Endothelial cell of umbilical vein (primary cell): Measurements from ENCODE around the gene CRIM1.

Experiments used
- CTCF ChIP-seq, 2 donors: IDR thresholded peaks; 1 replicate in 1 of 2; 2 replicates in 1 of 2; pipeline ENCODE4 v1.5.1; 2011; ENCODE audit warnings: low read length in 2 of 2, mild to moderate bottlenecking in 2 of 2, moderate library complexity in 2 of 2, control low read depth in 1 of 2, inconsistent platforms in 1 of 2, low read depth in 1 of 2; ENCODE audit not compliant: insufficient read depth in 1 of 2; ENCODE audit errors: extremely low read depth in 1 of 2
- EZH2 ChIP-seq: IDR thresholded peaks from 2 replicates; pipeline ENCODE4 v1.6.1; 2012; ENCODE audit warnings: borderline replicate concordance, low read depth, mild to moderate bottlenecking, moderate library complexity, low read length, inconsistent platforms; ENCODE audit not compliant: severe bottlenecking
- FOS ChIP-seq: IDR thresholded peaks from 2 replicates; pipeline ENCODE4 v1.6.1; 2011; ENCODE audit warnings: mild to moderate bottlenecking, low read length, moderate library complexity, borderline replicate concordance; ENCODE audit not compliant: insufficient read depth
- GATA2 ChIP-seq: IDR thresholded peaks from 2 replicates; pipeline ENCODE4 v1.7.0; 2011; ENCODE audit warnings: low read depth, mild to moderate bottlenecking, moderate library complexity, mixed read lengths, low read length; ENCODE audit not compliant: insufficient read length, insufficient read depth
- MAX ChIP-seq: IDR thresholded peaks from 2 replicates; pipeline ENCODE4 v1.6.1; 2011; ENCODE audit not compliant: insufficient read depth, insufficient read length
- MYC ChIP-seq: IDR thresholded peaks from one replicate; pipeline ENCODE4 v1.6.1; 2011; ENCODE audit warnings: mild to moderate bottlenecking, low read depth, low read length
- POLR2A ChIP-seq: IDR thresholded peaks from 2 replicates; pipeline ENCODE4 v1.6.1; 2012; ENCODE audit warnings: low read depth, mild to moderate bottlenecking, control low read depth, low read length
- POLR2AphosphoS5 ChIP-seq: IDR thresholded peaks from 2 replicates; pipeline ENCODE4 v1.6.1; 2012; ENCODE audit warnings: low read depth, mild to moderate bottlenecking, control low read depth, low read length, moderate library complexity; ENCODE audit not compliant: insufficient read depth

GRCh38 chr2:36354811-36355150, 797 bp upstream of the CRIM1 start:
- TF ChIP-seq POLR2A = no peak
- no peak for TF ChIP-seq CTCF (IDR thresholded peaks at IDR 0.05; ENCODE audit: extremely low read depth in 1 of 2, insufficient read depth in 1 of 2, low read depth in 1 of 2, low read length in 2 of 2)
- TF ChIP-seq POLR2AphosphoS5 = no peak
- TF ChIP-seq EZH2 = no peak
- TF ChIP-seq FOS = no peak
- no peak for TF ChIP-seq GATA2
- TF ChIP-seq MAX = no peak
- no peak for TF ChIP-seq MYC
